WI38 (cell line): ENCODE data around the gene SCTR.

Experiments
- H3K4me3 ChIP-seq: 2 replicates; pipeline ENCODE4 v1.5.1; 2011; ENCODE audit warnings: low read depth, mild to moderate bottlenecking, control low read depth, low read length
- TF ChIP-seq, protein P1 (sequence below): IDR thresholded peaks from 2 replicates; pipeline ENCODE4 v1.5.1; 2012; ENCODE audit warnings: low read depth, mild to moderate bottlenecking, control low read depth, low read length

SCTR gene

DNA sequence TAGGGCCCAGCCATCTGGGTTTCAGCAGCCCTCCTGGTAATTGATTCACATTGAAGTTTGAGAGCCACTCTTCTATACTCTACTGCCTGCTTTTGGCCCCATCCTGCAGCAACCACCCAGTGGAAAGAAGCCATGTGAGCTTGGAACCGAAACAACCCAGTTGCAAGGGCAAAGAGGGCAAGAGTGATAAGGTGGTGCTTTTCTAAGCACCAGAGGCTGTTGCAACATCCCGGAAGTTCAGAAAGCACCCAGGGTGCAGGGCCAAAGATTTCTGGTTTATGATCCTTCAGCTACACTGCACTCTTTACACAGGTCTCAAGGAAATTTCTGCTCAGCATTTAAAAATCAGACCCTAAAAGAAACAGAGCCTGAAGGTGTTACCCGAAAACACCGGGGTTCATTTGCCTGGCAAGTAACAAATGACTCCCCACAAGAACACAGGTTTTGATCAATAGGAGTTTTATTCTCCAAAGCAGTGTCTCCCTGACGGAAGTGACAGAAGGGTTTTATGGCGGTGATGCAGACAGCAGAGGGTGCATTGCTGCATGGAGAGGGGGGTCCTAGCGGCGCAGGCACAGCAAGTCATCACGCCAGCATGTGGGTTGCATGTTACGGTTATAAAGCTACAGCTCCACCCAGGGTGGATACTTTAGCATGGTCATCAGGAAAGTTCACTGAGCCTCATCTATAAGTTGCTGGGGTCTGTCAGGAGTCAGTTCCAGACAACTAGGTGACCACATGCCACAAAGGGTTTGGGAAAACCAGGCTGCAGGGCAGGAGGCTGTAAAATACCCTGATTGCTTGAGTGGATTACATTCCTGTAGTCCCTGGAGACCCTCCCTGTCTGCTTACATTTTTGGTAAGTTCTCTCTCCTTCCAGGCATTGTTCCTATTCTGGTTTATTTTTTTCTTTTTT is 121.4 kb downstream of the SCTR start:
- TF ChIP-seq, protein P1, sequence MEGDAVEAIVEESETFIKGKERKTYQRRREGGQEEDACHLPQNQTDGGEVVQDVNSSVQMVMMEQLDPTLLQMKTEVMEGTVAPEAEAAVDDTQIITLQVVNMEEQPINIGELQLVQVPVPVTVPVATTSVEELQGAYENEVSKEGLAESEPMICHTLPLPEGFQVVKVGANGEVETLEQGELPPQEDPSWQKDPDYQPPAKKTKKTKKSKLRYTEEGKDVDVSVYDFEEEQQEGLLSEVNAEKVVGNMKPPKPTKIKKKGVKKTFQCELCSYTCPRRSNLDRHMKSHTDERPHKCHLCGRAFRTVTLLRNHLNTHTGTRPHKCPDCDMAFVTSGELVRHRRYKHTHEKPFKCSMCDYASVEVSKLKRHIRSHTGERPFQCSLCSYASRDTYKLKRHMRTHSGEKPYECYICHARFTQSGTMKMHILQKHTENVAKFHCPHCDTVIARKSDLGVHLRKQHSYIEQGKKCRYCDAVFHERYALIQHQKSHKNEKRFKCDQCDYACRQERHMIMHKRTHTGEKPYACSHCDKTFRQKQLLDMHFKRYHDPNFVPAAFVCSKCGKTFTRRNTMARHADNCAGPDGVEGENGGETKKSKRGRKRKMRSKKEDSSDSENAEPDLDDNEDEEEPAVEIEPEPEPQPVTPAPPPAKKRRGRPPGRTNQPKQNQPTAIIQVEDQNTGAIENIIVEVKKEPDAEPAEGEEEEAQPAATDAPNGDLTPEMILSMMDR = no peak
- H3K4me3 ChIP-seq = no peak overlapping the region

DNA sequence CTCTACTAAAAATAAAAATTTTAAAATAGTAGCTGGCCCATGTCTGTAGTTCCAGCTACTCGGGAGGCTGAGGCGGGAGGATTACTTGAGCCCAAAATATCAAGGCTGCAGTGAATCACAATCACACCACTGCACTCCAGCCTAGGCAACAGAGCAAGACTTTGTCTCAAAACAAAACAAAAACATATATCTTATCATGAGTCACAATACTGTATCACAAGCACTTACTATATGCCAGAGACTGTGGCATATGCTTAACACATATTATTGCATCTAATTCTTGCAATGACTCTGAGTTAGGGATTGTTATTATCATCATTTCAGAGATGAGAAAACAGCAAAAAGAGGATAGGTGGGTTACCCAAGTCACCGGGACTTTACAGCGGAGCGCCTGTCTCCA is 122.2 kb downstream of the SCTR start:
- H3K4me3 ChIP-seq = no peak overlapping the region
- TF ChIP-seq, protein P1 = no peak

DNA sequence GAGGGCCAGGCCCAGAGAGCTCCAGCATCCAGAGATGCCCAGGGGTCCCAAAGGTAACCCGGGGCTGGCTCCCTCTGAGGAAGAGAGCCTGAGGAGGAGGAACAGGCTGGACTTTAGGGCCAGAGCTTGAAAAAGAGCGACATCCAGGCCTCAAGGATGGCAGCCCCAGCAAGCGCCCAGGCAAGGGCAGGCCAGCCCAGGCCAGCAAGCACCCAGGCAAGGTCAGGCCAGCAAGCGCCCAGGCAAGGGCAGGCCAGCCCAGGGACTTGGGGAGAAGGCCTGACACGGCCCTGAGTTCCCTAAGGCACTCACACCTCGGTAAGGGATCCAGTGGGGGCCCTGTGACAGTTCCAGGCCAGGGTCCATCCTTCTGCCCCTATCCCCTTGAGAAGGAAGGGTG is 127.1 kb downstream of the SCTR start:
- TF ChIP-seq, protein P1 = no peak
- no peak overlapping the region for H3K4me3 ChIP-seq

DNA sequence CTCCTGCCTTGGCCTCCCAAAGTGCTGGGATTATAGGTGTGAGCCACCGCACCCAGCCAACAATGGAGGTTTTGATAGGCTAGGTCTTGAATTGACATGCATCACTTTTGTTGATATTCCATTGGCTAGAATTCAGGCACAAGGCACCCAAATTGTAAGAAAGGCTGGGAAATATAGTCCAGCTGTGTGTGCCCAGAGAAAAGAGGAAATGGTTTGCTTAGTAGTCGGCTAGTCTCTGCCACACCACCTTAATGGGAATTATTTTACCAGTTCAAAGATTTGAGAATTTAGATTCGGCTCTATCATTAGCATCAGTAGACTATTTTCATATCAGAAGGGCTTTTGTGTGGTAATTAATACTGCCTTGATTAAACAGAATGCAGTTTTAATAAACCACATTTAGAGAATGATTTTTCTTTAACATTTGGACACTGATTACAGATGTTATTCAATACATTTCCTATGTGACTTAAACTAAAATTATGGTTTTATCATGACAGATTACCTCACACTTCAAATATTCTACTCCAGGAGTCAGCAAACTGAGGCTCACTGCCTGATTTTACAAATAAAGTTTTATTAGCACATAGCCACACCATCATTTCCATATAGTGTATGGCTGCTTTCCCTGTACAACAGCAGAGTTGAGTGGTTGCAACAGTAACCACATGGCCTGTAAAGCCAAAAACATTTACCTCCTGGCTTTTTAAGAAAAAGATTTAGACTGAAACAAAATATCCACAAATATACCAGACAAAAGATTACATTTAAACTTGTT is 130.1 kb downstream of the SCTR start:
- TF ChIP-seq, protein P1 = no peak
- no peak overlapping the region for H3K4me3 ChIP-seq
